Measurements from ENCODE around the gene HNRNPH1.

The HNRNPH1 gene

GRCh38 chr5:179572386-179572785 lies 51.1 kb downstream of the HNRNPH1 start:
- H3K36me3 ChIP-seq (ENCODE audit: control insufficient read depth, insufficient read depth, low read length): peaks cover 8% of the 10 kb centered on the region
- no peak for TF ChIP-seq CTCF (IDR thresholded peaks at IDR 0.05; ENCODE audit: insufficient read depth, low read length, poor library complexity, severe bottlenecking)
- no peak overlapping the region for H3K4me3 ChIP-seq (replicated peaks; ENCODE audit: low read depth, low read length)
- DNase-seq (ENCODE audit: extremely low read depth, insufficient read length): no peak
- H3K27me3 ChIP-seq (replicated peaks; ENCODE audit: control insufficient read depth, insufficient read depth, low read length): no peaks in the 10 kb centered on the region

GRCh38 chr5:179568721-179569120 lies 54.8 kb downstream of the HNRNPH1 start:
- Histone ChIP-seq H3K36me3 (ENCODE audit: control insufficient read depth, insufficient read depth, low read length) (peaks cover 8% of the 10 kb centered on the region), H3K4me3 (replicated peaks; ENCODE audit: low read depth, low read length) (no peak overlapping the region), H3K27me3 (replicated peaks; ENCODE audit: control insufficient read depth, insufficient read depth, low read length) (no peaks in the 10 kb centered on the region)
- DNase-seq (ENCODE audit: extremely low read depth, insufficient read length): no peak
- TF ChIP-seq CTCF (IDR thresholded peaks at IDR 0.05; ENCODE audit: insufficient read depth, low read length, poor library complexity, severe bottlenecking): no peak

GRCh38 chr5:179564526-179564925 lies 58.9 kb downstream of the HNRNPH1 start:
- no peak overlapping the region for H3K4me3 ChIP-seq (replicated peaks; ENCODE audit: low read depth, low read length)
- no peak for TF ChIP-seq CTCF (IDR thresholded peaks at IDR 0.05; ENCODE audit: insufficient read depth, low read length, poor library complexity, severe bottlenecking)
- no peak for DNase-seq (ENCODE audit: extremely low read depth, insufficient read length)
- peaks cover 11% of the 10 kb centered on the region for H3K36me3 ChIP-seq (ENCODE audit: control insufficient read depth, insufficient read depth, low read length)
- H3K27me3 ChIP-seq (replicated peaks; ENCODE audit: control insufficient read depth, insufficient read depth, low read length): no peaks in the 10 kb centered on the region
